Measurements from ENCODE around the gene RANBP3.
"Not testable (repeated sequence)": the region's sequence is repeated elsewhere in the genome, so short reads cannot be mapped to it uniquely, and the experiment has no call there.

Gene RANBP3

GRCh38 chr19:6006070-6006446 lies 28.1 kb upstream of the RANBP3 start:
- not testable (repeated sequence) for DNase-seq (ENCODE audit: low read depth)

- DNase-seq (ENCODE audit: low read depth): no peak
These were observed 27.6 kb upstream of the RANBP3 start for GRCh38 chr19:6005321-6006069.

- no peak for DNase-seq (ENCODE audit: low read depth)
These were observed 26.0 kb upstream of the RANBP3 start for GRCh38 chr19:6003976-6004375.

GRCh38 chr19:6002591-6002990 lies 24.7 kb upstream of the RANBP3 start:
- no peak for DNase-seq (ENCODE audit: low read depth)

- no peak for DNase-seq (ENCODE audit: low read depth)
These were observed 22.4 kb upstream of the RANBP3 start for GRCh38 chr19:6000228-6000847.

GRCh38 chr19:5999693-6000092 lies 21.8 kb upstream of the RANBP3 start:
- no peak for DNase-seq (ENCODE audit: low read depth)

GRCh38 chr19:5997371-5997770 lies 19.4 kb upstream of the RANBP3 start:
- DNase-seq (ENCODE audit: low read depth): no peak

GRCh38 chr19:5996623-5997320 lies 18.8 kb upstream of the RANBP3 start:
- DNase-seq (ENCODE audit: low read depth): no peak

- no peak for DNase-seq (ENCODE audit: low read depth)
These were observed 18.2 kb upstream of the RANBP3 start for GRCh38 chr19:5996102-5996501.

- no peak for DNase-seq (ENCODE audit: low read depth)
These were observed 17.7 kb upstream of the RANBP3 start for GRCh38 chr19:5995606-5996005.

GRCh38 chr19:5994405-5995165 lies 16.6 kb upstream of the RANBP3 start:
- DNase-seq (ENCODE audit: low read depth): no peak

GRCh38 chr19:5993648-5994358 lies 15.9 kb upstream of the RANBP3 start:
- DNase-seq (ENCODE audit: low read depth): no peak

- no peak for DNase-seq (ENCODE audit: low read depth)
These were observed 15.3 kb upstream of the RANBP3 start for GRCh38 chr19:5993201-5993600.

GRCh38 chr19:5992756-5993155 lies 14.8 kb upstream of the RANBP3 start:
- no peak for DNase-seq (ENCODE audit: low read depth)

GRCh38 chr19:5991244-5991838 lies 13.4 kb upstream of the RANBP3 start:
- no peak for DNase-seq (ENCODE audit: low read depth)

- DNase-seq (ENCODE audit: low read depth): no peak
These were observed 12.4 kb upstream of the RANBP3 start for GRCh38 chr19:5990289-5990797.

- DNase-seq (ENCODE audit: low read depth): no peak
These were observed 11.6 kb upstream of the RANBP3 start for GRCh38 chr19:5989388-5990074.

GRCh38 chr19:5988517-5989387 lies 10.8 kb upstream of the RANBP3 start:
- no peak for DNase-seq (ENCODE audit: low read depth)

- peak; percentile 63 for DNase-seq (ENCODE audit: low read depth)
These were observed 9.3 kb upstream of the RANBP3 start for GRCh38 chr19:5987077-5987818.

Data from activated gamma-delta T cell treated with anti-CD3 and anti-CD28 coated beads, Interleukin-2, amount 50 U/mL, for 16 hours (primary cell).